DMS 273 treated with DMSO at 0.1 percent for 48 hours (cell line): Measurements from ENCODE around the gene CAPN5.

Source experiments
- DNase-seq: peaks from one replicate; lab custom pipeline; 2025; lab: John Stamatoyannopoulos, UW

The CAPN5 gene

GRCh38 chr11:77065878-77066228, 918 bp upstream of the CAPN5 start:
- DNase-seq, result no peak

DNA sequence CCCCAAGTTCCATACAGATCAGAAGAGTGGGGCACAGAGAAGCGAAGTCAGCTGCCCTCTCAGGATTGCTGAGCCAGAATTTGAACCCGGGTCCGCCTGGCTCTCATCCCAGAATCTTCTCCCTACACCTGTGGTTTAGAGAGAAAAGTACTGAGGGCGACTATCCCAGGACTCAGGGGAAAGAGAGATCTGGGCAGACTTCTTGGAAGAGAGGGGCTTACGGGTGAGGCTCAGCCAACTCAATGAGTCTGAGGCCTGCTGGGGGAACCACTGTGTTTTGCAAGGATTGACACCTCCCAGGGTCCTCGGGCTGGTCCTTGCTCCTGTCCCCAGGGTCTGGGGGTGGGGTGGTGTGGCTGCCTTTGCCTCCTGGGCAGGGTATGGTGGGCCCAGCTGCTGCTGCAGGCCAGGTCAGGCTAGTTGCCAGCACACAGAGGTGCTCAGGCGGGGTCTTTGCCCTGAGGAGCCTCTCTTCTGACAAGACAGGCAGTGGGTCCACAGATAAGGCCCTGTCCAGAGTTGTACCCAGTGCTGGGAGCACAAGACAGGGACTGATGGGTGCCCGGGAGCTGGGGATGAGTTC, 1.2 kb downstream of the CAPN5 start:
- DNase-seq, result no peak

GRCh38 chr11:77068457-77069335, 1.9 kb downstream of the CAPN5 start:
- no peak for DNase-seq

- no peak for DNase-seq
Observed at GRCh38 chr11:77069336-77069968, 2.7 kb downstream of the CAPN5 start.

DNA sequence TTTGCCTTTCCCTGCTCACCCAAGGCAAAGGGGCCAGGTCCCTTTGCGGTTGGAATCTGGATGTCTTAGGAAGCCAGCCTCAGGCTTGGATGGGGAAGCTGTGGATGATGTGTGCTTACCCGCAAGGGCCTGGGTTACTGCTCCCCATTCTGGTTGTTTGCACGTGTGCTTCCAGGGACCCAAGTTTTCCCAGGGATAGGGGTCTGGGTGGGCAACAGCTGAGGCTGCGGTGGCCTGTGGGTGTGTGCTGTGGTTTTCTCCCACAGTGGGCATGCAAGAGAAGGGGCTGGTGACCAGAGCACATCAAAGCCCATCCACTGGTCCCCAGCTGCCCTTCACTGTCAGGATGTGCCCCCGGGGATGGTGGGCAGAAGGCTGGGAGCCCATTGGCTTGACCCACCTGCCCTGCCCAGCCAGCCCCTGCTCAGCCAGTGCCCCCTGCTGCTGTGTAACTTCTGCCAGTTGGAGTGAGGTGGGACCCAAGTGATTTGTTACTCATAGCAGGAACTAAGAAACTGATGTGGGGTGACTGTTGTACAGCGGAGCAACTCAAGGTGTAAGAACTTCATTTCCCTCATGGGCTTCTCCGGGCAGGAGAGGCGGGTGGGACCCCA, 3.3 kb downstream of the CAPN5 start:
- no peak for DNase-seq

DNA sequence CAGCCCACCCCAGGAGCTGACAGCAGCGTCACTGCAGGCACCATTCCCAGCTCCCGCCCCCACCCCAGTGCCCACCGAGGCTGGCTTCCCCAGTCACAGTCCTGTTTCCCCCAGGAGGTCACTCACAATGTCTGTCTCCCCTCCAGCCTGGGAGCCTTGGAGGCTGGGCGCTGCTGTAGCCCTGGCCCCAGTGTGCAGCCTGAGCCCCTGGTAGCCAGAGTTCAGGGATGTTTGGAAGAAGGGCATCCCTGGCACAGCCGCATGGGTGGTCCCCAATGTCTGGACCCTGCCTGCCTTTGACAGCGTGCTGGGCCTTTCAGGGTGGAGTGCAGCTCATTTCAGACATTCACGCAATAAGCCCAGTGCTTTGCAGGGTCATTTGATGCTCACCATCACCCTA, 4.3 kb downstream of the CAPN5 start:
- no peak for DNase-seq

DNA sequence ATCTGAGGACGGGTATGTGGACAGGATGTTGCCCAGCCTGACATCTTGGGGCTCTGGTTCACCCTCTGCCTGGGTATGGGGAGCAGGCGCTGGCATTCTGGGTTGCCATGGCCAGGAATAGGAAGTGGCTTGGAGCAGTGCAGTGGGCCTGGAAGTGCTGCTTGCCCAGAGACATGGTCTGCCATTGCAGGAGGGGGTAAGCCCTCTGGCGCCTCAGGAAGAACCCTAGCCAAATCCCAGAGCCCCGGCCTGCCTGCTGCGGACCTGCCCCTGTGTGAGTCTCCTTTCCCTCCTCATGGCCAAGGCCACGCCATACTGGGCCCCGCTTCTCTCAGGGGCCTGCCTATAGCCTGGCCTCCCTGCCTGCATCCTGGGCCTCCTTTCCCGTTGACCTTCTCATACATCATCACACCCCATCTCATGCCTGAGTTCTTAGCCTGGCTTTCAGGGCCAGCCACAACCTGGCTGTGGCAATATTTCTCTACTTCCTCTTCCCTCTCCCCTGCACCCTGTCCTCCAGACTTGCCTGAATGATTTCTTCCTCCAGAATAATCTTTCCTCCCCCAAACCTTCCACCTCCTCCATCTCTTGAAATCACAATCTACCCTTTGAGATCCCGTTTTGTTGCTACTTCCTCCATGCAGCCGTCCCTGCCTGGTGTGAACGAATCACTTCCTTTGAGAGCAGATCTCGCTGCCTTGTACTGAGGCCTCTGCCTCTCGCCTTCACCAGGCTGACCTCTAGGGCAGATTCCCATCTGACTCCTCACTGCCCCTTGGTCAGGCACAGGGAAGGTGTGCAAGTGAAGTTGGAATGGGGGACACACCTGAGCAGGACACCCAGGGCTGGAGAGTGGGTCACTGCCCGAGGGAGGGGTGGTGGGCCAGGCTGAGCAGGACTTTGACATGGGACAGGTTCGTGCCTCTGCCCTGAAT, 5.2 kb downstream of the CAPN5 start:
- DNase-seq, result no peak

DNA sequence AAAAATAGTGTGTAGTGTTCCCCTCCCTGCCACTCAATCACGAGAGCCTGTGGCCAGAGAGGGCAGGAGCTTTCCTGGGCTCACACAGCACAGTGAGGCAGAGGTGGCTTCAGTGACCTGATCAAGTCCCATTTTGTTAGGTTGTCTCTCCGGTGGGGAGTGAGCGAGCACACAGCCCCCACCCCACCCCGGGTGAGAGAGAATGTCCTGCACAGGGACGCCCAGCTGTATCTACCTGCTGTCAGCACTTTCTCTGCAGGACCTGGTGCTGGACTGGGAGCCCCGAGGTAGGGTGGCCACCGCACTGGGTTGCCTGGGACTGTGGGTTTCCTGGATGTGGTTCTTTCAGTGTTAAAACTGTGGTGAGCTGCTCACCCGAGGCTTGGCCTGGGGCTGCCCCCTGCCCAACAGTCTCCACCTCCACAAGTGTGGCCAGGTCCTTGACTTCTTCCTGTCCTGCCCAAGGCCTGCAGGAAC, 6.1 kb downstream of the CAPN5 start:
- DNase-seq, result no peak

DNA sequence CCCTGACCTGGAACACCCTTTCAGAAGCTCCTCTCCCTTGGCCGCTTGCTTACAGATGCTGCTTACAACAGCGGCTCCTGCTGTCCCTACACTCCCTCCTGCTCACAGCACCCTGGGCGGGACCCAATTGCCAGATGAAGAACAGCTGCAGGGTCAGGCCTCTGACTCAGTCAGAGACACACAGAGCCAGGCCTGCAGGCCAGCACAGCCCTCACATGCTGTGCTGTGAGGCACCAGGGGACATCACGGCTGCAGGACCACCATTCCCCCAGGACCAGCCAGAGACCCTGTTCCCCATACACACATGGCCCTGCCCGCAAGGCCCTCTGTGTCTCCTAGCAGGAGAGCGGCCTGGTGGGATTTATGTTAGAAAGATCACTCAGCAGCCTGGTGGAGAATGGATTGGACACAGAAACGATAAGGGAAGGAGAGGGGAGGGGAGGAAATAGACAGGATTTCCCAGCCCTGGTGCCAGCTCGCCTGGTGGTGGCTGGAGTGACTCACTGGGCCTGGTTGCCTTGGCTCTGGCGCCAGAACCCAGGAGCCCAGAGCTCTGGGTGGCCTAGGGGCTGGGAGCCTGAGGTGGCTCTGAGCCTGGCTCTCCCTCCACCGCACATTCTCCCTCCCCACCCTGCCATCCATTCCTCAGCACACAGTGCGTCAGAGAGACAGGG, 6.7 kb downstream of the CAPN5 start:
- DNase-seq, result peak; percentile 48

- no peak for DNase-seq
Observed at GRCh38 chr11:77074205-77074604, 7.4 kb downstream of the CAPN5 start.

DNA sequence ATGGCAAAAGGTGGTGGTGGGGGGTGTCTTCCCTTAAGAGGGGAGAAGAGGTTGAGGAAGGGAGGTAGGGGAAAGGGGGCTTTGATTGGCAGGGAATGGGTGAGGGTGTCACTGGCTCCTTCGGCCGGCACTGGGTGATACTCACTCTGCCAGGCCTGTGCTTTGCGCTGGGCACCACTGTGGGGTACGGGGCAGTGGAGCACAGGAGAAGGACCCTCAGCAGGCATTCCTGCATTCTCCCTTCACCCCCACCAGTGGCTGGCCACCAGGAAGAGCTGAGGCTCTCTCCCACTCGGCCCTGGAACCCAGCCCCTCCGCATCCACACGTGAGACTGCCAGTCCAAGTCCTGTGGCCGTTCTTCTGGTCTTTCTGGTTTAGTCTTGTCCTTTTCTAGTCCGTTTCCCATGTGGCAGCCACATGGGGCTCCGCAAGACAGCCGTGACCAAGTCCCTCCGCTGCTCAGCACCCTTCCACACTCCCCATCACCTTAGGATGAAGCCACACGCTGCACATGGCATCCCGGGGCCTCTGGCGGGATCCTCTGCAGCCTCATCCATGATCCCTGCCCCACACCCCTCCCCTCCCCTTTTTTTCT, 8.0 kb downstream of the CAPN5 start:
- no peak for DNase-seq

DNA sequence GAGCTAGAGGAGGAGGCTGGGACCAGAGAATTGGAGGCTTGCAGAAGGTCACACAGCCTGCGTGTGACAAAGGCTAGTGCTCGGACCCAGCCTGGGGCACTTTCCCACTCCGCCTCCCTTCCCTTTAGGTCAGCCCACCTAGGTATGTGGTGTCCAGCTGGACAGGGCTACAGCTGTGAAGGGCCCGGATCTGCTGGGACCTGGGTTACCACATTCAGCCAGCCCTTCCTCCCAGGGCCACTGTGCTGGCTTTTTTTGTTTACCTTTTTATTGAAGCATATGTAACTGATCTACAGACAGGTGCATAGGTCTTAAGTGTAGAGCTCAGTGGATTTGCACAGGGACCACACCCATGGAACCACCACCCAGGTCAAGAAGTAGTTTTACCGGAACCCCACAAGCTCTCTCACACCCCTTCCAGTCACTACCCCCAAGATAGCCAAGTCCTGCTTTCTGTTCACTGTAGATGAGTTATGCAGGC, 8.7 kb downstream of the CAPN5 start:
- no peak for DNase-seq

DNA sequence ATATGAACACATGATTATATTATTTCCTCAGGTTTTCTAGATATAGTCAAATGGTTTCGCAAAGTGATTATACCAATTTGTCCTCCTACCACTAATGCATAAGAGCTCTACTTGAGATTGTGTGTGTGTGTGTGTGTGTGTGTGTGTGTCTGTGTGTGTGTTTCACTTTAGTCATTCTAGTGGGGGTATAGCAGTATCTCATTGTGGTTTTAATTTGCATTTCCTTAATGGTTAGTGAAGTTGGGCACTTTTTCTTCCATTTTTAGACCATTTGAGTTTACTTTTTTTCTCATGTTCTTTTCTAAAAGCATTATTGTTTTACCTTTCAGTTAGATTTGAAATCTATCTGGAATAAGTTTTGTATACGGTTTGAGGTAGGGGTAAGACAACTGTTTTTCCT, 12.9 kb downstream of the CAPN5 start:
- no peak for DNase-seq

- no peak for DNase-seq
Observed at GRCh38 chr11:77080643-77081210, 14.0 kb downstream of the CAPN5 start.

DNA sequence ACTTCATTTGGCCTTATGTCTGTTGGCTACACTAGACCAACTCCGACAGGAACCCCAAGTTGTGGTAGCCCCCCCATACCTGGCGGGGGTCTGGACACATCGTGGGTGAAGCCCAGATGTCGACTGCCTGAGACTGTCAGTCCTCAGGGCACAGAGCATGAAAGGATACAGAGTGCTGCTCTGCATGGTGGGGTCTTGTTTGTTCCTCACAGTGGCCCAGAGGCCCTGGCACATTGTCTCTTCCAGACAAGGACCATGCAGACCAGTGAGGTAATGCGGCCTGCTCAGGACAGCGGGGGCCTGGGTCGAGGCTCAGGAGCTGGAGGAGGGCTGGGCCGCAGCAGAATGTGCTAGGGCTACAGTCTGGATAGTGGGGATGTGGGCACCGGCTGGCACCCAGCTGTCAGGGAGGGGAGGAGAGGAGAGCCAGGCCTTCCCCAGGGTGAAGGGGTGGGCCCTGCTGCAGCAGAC, 14.6 kb downstream of the CAPN5 start:
- DNase-seq, result no peak

DNA sequence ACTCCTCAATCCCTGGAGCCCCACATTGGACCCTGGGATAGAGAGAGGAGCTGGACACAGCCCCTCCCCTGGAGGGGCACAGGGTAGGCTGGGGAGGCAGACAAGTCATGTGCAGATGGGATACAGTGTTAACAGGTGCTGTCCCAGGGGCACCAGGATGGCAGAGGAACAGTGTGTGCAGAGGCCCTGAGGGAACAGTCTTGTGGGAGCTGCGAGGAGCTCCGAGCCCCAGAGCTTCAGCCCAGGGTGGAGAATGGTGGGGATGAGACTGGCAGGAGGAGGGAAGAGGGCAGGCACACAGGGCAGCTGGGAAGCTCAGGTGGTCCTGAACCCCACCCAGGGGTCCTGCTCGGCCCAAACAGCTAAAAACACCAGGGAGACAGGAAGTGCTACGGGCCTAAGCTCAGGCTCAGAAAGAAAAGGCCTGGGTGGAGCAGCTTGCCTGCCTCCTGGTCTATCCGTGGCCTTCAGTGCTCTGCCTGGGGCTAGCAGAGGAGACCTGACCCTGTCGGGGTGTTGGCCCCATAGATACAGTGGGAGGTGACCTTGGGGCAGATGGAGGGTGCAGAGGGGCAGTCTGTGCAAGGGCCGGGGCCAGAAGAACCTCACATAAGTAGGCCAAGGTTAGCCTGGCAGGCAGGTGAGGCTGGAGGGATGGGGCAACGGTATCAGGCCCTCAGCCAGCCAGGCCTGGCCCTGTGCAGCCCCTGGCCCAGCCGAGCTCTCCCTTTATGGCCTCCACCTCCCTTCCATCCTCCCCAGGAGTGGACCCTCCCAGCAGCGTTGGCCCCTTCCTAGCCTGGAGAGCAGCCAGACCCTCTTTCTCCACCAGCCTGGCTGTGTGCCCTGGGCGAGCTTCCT, 15.4 kb downstream of the CAPN5 start:
- DNase-seq, result no peak

- no peak for DNase-seq
Observed at GRCh38 chr11:77082838-77083565, 16.2 kb downstream of the CAPN5 start.

DNA sequence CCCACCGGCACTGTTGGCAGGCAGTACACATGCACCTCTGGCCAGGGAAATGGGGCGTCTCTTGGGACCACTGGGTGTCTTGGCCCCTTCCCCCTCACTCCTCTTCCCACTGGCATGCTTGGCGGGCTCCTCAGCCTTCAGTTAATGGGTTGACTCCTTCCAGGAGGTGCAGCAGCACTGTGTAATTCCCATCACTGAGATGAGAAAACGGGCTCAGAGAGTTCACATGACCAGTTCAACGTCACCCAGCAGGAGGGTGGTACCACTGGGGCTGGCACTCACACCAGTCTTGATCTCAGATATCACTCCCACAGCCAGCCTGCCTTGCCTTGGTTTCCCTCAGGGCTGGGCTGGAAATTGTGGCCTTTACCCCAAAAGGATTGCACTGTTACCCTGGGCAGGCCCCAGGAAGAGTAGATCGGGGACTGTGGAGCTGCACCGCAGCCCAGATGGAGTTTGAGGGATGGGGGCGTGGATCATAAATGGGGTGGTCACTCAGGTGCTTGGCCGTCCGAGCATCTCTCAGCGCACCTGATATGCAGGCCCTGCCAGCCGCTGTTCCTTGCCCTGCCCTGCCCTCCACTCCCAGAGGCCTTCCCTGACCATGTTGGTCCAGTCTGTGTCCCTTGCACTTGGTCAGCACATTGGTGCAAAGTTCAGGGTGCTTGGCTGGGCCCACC, 16.9 kb downstream of the CAPN5 start:
- no peak for DNase-seq
